Left colon (tissue), 2 donors: ENCODE results near the gene RRAGA. TPM values are rescaled to one million over a fixed set of nuclear protein-coding genes. Genes with fewer than 3 reads are reported as not detected.
"Not testable (repeated sequence)": the region's sequence is repeated elsewhere in the genome, so short reads cannot be mapped to it uniquely, and the experiment has no call there.

Experiments
- ATAC-seq: fragments of 200-7000 bp; cut with Tn5 transposase; one replicate; pipeline ENCODE4 v1.9.1; 2020; ENCODE audit warnings: mild to moderate bottlenecking, moderate library complexity
- DNase-seq, 2 donors: peaks; one replicate each; pipeline ENCODE4 v3.0.0-alpha.2; 2020
- intact Hi-C, 2 donors: fragments of 100-400 bp; cut with DNase I in 1 of 2; cut with micrococcal nuclease in 1 of 2; formaldehyde crosslinking; loops; one replicate each; pipeline versions ENCODE4 v1.11.2 to v1.14.0; 2022; cut with DNase I, micrococcal nuclease
- total RNA-seq, 2 donors: library from RNA; stranded (reverse); fragmentation: NEBNext Ultra II Directional; extraction: Animal tissue kit (Norgen Biotek cat#: 25700); gene quantifications; one replicate each; pipeline ENCODE4 v1.2.1, GENCODE V29; 2021
- donor health status: DM: no; HTN: no; CAD: no.
- donor health status: DM: yes; HTN: yes; CAD: no.

RRAGA gene
- total RNA-seq, 2 donors from 2014 or later: 60.1 to 65.1 TPM

- intact Hi-C loops: no loop called here
- DNase-seq: no peak
Observed at GRCh38 chr9:19057033-19057432, 7.8 kb downstream of the RRAGA start.

DNA sequence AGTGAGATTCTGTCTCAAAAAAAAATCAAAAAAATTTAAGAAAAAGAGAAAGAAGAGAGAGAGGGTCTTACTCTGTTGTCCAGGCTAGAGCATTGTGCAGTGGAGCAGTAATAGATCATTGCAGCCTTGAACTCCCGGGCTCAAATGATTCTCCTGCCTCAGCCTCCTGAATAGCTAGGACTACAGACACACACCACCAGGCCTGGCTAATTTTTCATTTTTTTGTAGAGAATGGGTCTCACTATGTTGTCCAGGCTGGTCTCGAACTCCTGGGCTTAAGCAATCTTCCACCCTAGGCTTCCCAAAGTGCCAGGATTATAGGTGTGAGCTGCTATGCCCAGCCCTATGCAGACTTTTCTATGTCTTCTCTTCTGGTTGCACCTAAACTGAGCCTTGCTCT lies 25.0 kb downstream of the RRAGA start:
- ATAC-seq (no peak), DNase-seq (no peak)
- intact Hi-C loops: no loop called here

More at GRCh38 chr9:19057033-19057432, 7.8 kb downstream of the RRAGA start:
- ATAC-seq: no peak

DNA sequence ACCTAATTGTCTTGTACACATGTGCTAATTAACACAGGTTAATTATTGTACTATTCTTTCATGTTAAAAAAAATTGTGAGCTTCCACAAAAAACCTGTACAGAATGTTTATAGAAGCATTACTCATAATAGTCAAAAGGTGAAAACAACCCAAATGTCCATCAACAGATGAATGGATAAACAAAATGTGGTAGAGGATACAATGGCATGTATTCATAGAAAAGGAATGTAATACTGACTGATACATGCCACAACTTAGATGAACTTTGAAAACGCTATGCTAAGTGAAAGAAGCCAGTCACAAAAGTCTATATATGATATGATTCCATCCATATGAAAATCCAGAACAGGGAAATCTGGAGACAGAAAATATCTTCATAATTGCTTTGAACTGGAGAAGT lies 25.6 kb downstream of the RRAGA start:
- ATAC-seq (no peak), DNase-seq (no peak)

GRCh38 chr9:19085295-19085694 lies 36.1 kb downstream of the RRAGA start:
- ATAC-seq: peak; percentile 61
- intact Hi-C loops: loop anchor here in 1 of 2 donors (10.0 kb wide), 1 partner anchor 90 kb away; no protein-coding TSS in a partner anchor

More for the DNA sequence above, 25.6 kb downstream of the RRAGA start:
- intact Hi-C loops: no loop called here

GRCh38 chr9:19087106-19088000 lies 38.1 kb downstream of the RRAGA start:
- DNase-seq (no peak), ATAC-seq (no peak)
- intact Hi-C loops: loop anchor here in 1 of 2 donors (10.0 kb wide), 1 partner anchor 87 kb away; no protein-coding TSS in a partner anchor

More at GRCh38 chr9:19085295-19085694, 36.1 kb downstream of the RRAGA start:
- no peak for DNase-seq

- intact Hi-C loops, ATAC-seq, DNase-seq: not testable (repeated sequence)
Observed at GRCh38 chr9:19097431-19097830, 48.2 kb downstream of the RRAGA start.

Other genes with a start within 250 kb of the RRAGA start
- not detected for gene SAXO1, start 16.2 kb upstream of the RRAGA start, total RNA-seq
- gene HAUS6, start 53.5 kb downstream of the RRAGA start, total RNA-seq: 1 to 10 TPM; 5.3 to 6.0 TPM
- gene PLIN2, start 78.1 kb downstream of the RRAGA start, total RNA-seq: 10 to 100 TPM; 43.8 to 48.4 TPM
- gene DENND4C, start 181.3 kb downstream of the RRAGA start, total RNA-seq: 10 to 100 TPM; 59.6 to 67.0 TPM